HG03520 (cell line): ENCODE data around the gene RNGTT.
"Not testable (repeated sequence)": the region's sequence is repeated elsewhere in the genome, so short reads cannot be mapped to it uniquely, and the experiment has no call there.

Experiments
- ATAC-seq: cut with Tn5 transposase; IDR thresholded peaks from one replicate; pipeline ENCODE4 v1.9.1; 2021; ENCODE audit warnings: mild to moderate bottlenecking, moderate library complexity; ENCODE audit not compliant: unreplicated experiment

RNGTT gene

DNA sequence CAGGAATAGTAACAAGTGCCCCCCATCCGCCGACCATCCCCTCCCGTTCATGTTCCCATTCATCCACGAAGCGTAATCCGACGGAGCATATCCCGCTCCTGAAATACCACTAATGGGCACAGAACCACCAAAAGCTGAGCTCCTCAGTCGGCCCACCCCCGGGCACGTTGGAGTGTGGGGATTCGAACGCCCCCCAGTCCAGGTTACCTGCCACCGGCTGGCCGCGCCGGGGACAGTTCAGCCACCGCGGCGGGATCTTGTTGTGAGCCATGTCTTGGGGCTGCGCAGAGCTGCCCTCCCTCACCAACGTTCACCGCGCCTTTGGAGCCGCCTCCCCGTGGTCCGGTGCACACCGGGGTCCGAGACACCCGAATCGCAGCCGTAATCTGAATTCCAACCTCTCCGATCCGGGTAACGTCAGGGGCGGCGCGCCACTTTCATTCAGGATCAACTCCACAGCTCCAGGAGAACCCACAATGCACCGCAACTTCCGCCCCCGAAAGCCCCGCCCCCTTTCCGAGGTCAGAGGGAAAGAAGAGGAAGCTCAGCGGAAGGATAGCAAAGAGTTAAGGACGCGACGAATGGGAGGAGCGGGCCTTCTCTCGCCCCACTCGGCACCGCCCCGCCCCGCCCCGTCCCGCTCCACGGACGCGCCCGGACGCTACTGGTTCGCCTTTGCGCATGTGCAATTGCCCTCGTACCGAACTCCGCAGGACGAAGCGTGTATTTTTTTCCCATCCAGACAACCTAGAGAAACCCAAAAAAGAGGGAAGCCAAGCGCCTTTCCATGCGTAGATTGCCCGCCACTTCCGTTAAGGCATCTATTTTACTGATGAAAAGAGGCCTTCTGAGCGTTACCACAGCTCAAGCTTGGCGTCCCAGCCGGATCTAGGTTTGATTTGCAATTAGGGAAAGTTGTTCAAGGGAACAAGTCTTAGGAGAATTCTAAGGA lies at the start of gene RNGTT:
RNGTT (minus strand) TSS at position 480 of the 952 bp plus-strand sequence; CDS start at position 271, 209 bp downstream.
- ATAC-seq, result peak; percentile 97

DNA sequence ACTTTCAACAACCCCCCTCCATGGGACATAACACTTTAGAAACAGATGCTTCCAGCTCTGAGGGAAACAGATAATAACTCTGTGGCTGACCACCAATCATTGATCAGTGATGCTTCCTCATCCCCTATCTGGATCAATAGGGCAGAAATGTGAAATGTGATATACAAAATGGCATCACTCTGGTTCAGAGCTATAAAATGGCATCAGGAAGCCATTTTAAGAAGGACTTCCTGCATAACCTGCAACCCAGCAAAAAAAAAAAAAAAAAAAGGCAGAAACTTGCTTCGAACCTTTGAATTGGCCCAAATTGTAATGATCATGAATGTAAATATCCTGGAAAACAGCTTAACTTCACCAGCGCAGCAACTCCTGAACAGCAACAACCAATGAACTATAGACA lies 48.0 kb upstream of the RNGTT start:
- ATAC-seq, result no peak

DNA sequence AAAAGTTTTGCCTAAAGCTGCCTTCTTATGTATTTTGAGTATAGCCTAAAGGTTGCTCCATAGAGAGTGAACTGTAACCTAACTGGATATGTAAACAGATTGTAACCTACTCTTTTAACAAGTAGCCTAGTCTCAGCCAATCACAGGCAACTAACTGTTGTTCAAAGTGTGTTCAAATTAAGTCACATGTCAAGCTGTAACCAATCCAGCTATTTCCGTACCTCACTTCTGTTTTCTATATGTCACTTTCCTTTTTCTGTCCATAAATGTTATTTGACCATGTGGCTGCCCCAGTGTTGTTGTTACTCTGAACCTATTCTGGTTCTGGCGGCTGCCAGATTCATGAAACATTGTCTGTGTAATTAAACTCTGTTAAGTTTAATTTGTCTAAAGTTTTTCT lies 47.4 kb upstream of the RNGTT start:
- no peak for ATAC-seq

DNA sequence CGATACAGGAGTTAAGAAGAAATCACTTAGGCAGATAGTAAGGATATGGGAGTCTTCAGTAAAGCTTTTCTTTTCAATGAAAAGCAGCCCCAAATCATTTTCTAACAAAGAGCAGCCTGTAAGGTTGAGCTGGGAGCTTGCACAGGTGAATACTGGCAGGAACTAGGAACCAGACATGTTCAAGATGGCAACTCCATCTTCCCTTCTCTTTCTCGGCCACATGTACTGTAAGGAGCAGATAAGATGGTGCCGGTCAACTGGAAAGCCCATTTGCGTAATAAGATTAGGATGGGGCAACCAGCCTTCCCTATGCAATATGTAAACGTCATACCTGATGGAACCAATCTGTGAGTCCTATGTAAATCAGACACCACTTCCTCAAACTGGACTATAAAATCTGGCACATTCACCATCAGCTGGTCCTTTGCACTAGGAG lies 46.2 kb upstream of the RNGTT start:
- ATAC-seq, result no peak

DNA sequence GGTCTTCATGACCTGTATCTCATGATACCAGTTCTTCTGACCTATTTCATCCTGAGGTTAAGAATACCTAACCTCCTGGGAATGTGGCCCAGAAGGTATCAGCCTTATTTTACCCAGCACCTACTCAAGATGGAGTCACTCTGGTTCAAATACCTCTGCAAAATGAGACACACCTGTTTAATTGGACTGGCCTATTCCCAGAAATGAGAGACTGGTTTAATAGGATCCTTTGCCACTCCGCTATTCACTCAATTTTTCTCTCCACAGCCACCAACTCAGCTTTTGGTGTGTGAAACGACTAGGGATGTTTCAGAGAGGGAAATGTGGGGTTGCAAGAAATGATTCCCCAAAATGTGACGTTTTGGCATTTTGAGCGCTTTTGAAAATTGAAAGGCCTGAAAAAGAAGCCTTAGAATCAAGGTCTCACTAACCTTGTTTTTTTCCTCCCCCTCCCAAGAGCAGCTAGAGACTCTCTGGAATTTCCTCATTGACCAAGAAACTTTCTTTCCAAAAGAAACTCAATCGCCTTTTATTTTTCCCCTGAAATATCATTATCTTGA lies 45.5 kb upstream of the RNGTT start:
- no peak for ATAC-seq

DNA sequence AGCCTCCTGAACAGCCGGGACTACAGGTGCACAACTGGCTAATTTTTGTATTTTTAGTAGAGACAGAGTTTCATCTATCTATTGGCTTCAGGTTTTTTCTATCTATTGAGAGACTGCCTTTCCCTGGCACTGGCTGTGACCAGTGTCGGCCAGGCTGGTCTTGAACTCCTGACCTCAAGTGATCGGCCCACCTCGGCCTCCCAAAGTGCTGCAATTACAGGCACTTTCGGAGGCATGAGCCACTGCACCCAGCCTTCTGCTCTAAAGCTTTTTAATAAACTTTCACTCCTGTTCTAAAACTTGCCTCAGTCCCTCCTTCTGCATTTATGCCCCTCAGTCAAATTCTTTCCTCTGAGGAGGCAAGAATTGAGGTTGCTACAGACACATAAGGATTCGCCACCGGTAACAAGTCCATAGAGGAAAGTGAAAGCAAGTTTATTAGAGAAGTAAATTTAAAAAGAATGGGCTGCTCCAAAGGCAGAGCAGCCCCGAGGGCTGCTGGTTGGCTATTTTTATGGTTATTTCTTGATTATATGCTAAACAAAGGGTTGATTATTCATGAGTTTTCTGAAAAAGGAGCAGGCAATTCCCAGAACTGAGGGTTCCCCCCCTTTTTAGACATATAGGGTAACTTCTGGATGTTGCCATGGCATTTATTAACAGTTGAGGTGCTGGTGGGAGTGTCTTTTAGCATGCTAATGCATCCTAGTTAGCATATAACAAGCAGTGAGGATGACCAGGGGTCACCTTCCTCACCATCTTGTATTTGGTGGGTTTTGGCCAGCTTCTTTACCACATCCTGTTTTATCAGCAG lies 44.8 kb upstream of the RNGTT start:
- no peak for ATAC-seq

DNA sequence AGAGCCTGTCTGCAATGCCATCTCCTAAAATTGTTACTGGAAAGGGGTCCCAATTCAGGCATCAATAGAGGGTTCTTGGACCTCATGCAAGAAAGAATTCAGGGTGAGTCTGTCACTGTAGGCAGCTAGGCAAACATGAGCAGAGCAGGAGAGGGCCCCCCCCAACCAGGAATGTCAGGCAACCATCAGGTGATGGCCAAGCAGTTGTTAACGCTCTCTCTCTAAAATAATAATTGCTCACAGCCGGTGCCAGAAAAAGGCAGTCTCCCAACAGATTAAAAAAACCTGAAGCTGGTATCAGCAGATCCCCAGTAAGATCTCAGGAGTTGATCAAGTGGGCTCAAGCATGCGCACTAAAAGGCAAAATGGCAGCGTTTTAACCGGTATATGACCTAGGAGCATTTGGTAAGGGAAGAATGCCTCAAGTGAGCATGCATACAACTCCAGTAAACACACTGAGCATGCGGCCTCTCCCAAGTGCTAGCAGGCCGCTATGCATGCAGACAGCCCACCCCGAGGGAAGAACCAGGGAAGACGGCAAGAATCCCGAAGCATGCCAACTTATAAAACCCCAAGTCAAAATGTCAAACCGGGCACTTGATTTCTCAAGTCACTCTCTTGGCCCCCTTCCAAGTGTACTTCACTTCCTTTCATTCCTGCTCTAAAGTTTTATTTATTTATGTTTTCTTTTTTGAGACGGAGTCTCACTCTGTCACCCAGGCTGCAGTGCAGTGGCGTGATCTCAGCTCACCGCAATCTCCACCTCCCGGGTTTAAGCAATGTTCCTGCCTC lies 44.0 kb upstream of the RNGTT start:
- no peak for ATAC-seq

DNA sequence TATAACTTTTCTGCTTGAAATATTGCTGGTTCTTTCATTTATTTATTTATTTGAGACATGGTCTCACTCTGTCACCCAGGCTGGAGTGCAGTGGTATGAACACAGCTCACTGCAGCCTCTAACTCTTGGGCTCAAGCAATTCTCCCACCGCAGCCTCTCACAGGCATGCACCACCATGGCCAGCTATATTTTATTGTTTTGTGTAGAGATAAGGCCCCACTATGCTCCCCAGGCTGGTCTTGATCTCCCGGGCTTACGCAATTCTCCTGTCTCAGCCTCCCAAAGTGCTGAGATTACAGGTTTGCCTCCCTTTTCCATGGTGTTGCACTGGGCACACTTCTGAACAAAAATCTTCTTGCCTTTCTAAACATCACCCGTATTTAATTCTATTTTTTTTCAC lies 39.1 kb upstream of the RNGTT start:
- no peak for ATAC-seq

DNA sequence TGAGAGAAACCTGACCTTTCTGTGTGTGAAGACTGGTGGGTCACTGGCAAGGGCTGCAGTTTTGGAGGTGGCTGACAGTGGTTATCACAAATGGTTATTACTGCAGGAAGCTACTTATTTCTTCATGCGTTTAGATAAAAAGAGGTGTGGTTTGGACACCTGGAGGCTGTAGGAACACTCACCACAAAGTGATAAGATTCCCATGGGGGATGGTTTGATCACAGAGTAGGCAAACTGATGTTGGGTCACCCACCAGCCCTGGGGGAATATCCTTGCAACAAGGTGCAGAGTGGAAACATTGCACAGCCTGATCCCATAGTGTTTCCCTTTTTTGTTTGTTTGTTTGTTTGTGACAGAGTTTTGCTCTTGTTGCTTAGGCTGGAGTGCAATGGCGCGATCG lies 33.9 kb upstream of the RNGTT start:
- no peak for ATAC-seq

DNA sequence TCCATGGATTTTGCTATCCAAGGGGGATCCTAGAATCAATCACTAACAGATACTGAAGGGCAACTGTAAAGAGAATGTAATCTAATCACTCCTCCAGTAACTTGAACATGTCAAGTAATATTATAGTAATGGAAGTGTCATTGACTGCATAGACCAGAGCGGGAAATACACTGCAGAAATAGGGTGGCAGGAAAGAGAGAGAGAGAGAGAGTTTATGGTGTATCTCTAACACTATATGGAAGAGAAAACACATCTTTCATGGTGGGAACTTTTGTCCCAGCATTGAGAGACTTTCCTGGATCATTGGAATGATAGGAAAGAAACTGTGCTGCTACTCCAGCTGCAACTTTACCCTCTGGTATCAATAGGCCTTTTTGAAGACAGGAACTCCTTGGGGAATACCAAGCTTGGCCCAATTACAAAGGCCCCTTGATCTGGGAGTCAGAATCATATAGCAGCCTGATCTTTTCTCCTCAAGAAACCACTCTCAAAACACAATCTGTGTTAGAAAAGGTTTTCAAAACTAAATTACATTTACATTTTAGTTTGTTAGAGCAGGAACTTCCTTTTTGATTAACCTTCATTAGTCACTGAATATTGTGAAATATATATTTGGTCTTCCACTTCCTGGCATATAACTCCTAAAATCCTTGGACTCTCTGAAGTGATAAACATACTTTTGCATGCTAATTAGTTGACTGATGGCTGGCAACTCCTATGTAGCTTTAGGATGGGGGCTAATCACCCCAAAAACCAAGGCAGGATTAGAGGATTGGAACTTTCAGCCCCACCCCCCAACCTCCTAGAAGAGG lies 29.5 kb upstream of the RNGTT start:
- no peak for ATAC-seq

DNA sequence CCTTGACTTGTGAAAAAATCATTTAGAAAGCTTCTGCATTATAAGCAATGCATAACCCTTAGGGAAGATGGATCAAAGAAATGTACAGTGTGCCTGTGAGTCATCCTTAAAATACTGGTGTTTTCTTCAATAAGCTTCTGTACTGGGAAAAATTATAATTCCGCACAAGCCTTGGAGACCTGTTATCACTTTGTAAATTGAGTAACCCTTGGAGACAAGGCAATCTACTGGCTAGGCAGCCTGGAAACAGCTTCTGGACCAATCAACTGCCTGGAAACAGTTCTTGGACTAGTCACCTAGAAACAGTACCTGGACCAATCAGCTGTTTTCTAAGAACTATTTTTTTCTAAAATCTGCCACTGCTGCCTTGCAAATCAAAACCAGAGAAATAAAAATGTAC lies 25.8 kb upstream of the RNGTT start:
- no peak for ATAC-seq

DNA sequence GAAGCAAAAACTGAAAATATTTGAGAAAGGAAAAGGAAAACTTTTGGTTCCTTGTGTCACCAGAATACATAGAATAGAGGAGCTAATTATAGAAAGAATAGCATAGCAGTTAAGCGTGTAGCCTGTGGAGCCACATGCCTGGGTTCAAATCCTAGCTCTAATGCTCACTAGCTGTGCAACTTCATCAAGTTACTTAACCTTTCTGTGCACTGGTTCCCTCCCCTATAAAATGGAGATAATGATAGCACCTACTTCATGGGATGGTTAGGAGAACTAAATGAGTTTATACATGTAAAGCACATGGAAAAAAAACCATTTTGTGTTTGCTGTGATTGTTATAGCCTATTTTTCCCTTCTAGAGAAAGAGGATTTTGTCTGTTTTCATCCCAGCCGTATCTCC lies 24.5 kb upstream of the RNGTT start:
- ATAC-seq, result no peak

DNA sequence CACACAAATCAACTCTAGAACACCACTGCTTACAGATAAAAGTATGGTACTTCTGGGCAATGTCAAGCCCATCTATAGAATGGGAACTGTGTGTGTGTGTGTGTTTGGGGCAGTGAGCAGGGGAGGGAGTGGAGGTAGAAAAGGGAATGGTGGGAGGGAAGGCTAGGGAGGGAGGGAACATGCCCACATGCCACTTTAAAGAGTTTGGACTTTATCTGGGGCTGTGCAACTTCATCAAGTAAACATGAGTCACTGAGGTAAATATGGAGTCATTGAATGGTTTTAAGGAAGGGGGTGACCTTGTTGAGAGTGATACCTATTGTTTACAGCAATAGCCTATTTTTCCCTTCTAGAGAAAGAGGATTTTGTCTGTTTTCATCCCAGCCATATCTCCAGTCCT lies 22.5 kb upstream of the RNGTT start:
- ATAC-seq, result no peak

DNA sequence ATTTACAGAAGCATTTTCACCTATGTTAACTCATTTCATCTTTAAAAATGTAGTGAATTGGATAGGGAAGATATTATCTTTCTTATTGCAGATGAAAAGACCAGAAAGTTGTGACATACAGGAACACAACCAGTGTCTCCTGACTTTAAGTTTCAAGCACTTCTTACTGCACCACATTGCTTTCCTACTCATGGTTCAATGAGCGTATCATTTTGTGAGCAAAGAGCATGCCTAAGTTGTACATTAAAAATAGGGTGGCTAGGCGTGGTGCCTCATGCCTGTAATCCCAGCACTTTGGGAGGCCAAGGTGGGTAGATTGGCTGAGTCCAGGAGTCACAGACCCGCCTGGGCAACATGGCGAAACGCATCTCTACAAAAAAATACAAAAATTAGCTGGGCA lies 21.2 kb upstream of the RNGTT start:
- ATAC-seq, result no peak

DNA sequence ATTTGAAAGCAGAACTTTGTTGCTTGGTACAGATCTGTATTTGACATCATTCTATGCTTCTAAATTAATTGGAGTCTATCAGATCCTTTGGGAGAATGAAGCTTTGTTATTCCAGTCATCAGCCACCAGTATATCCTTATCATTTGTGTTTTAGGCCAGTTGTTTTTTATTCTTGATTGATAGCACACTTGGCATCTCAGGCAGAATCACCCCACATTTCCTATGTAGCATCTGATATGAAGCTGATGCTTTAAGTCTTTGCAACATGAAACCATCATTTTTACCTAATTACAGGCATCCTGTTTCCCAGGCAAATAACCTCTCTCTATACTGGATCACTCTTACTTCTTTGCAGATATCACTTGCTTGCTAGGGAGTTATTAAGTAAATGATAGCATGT lies 20.7 kb upstream of the RNGTT start:
- ATAC-seq, result no peak

DNA sequence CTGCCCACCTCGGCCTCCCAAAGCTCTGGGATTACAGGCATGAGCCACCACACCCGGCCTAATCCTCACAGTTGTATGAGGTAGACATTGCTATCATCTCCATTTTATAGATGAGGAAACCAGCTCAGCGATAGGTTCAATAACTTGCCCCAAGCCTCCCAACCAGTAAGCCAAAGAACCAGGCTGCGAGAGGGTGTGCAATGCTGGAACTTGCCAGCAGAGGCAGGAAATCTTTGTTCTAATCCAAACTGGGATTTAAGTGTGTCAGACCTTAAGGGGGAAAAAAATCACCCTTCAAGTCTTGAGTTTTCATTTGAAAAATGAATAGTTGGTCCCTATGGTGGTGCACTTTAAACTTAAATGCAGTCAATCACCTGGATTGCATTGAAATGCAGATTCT lies 20.1 kb upstream of the RNGTT start:
- no peak for ATAC-seq

DNA sequence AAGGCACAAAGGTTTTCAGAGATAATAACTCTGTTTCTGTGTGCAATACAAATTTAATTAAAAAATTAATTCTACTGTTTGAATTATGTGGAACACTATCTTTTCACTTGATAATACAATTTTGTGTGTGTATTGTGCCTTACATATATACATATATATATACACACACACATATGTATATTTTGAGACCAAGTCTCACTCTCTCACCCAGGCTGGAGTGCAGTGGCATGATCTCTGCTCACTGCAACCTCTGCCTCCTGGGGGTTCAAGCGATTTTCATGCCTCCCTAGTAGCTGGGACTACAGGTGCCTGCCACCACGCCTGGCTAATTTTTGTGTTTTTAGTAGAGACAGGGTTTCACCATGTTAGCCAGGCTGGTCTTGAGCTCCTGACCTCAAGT lies 19.7 kb upstream of the RNGTT start:
- not testable (repeated sequence) for ATAC-seq

DNA sequence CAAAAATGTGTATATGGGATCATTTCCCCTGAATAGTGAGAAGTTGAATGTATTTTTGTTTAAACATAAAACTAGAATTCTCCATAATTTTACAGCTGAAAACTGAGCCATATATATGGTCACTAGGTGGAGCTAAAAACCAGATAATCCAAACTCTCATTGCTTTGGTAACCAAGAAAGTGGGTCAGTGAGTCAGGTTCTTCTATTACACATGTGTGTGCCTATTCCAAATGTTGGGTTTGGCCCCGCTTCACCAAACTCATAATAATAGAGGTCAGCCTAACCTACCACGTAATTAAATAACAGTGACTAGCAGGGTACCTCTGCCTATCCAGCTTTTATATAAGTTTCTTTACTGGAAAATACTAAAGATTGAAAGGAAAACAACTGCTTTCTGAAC lies 19.3 kb upstream of the RNGTT start:
- ATAC-seq, result peak; percentile 69

DNA sequence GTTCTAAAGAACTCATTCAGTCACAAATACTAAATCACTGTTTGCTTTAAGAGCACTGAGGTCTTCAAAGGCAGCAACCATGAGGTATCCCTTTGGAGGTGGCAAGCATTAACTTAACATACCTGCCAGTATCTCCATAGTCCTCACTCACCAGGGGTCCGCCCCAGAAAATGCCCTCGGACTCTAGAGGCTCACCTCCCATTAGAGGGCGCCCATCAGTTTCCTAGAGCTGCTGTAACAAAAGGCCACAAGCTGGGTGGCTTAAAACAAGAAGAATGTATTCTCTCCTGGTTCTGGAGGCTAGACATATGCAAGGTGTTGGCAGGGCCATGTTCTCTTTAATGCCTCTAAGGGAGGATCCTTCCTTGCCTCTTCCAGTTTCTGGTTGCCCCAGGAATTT lies 12.0 kb upstream of the RNGTT start:
- no peak for ATAC-seq
